K562 (cell line): ENCODE results near the gene ACER3. TPM values are rescaled to one million over a fixed set of nuclear protein-coding genes. Genes with fewer than 3 reads are reported as not detected.

Source experiments
- ATAC-seq: fragments of 200-7000 bp; cut with Tn5 transposase; 3 replicates; pipeline ENCODE4 v1.9.1; 2020; ENCODE audit warnings: moderate library complexity
- BruUV-seq: library from RNA; stranded (reverse); fragments of 400-500 nt; replicated peaks from 2 replicates; lab custom pipeline; 2021; lab: Mats Ljungman, UMichigan
- CTCF ChIA-PET: fragments of 300-600 bp; formaldehyde crosslinking; extraction: SDS; loops from one replicate; lab custom pipeline; 2021; ENCODE audit warnings: low intra/inter-chr PET ratio; lab: Yijun Ruan, JAX
- POLR2A ChIA-PET: fragments of 300-600, 350-650 bp; sonication (Branson Sonifier 250); formaldehyde crosslinking; extraction: SDS; loops from one replicate; lab custom pipeline; 2021; ENCODE audit warnings: antibody characterized with exemption, inconsistent platforms; lab: Yijun Ruan, JAX
- DNase-seq, 4 experiments: peaks; one replicate each; pipeline versions ENCODE4 v3.0.0 to v3.0.0-alpha.2; 2011 to 2018; ENCODE audit warnings: low spot score in 3 of 4, mixed read lengths in 3 of 4; ENCODE audit errors: extremely low read depth in 1 of 4
- FAIRE-seq: peaks from 2 replicates; lab custom pipeline; 2011; peaks lifted over from hg19 to GRCh38; lab: Jason Lieb, UNC
- H2AFZ ChIP-seq: 2 replicates; pipeline ENCODE4 v1.6.0; 2011; ENCODE audit warnings: low read depth, low read length, control low read depth, inconsistent platforms
- H3K27ac ChIP-seq: fragments of 200-600 bp; 3 replicates; pipeline ENCODE4 v1.8.0; 2011; ENCODE audit warnings: low read depth, mild to moderate bottlenecking, control low read depth, inconsistent platforms, low read length, moderate library complexity, mixed read lengths; ENCODE audit errors: extremely low read depth
- H3K27me3 ChIP-seq, 2 experiments: fragments of 300-600 bp in 1 of 2; 2 replicates in 1 of 2; 3 replicates in 1 of 2; pipeline versions ENCODE4 v1.6.0 to v1.8.0; 2011; ENCODE audit warnings: inconsistent platforms in 2 of 2, low read length in 2 of 2, mild to moderate bottlenecking in 1 of 2, mixed read lengths in 1 of 2, moderate library complexity in 1 of 2; ENCODE audit not compliant: control insufficient read depth in 2 of 2, insufficient read depth in 2 of 2
- H3K36me3 ChIP-seq: fragments of 300-600 bp; 3 replicates; pipeline ENCODE4 v1.8.0; 2011; ENCODE audit warnings: mild to moderate bottlenecking, low read length, inconsistent platforms; ENCODE audit not compliant: control insufficient read depth, insufficient read depth
- H3K4me1 ChIP-seq, 2 experiments: fragments of 200-600 bp in 1 of 2; replicated peaks in 1 of 2; 2 replicates in 1 of 2; 3 replicates in 1 of 2; pipeline versions ENCODE4 v1.5.1 to v1.8.0; 2011; ENCODE audit warnings: inconsistent platforms in 2 of 2, low read length in 2 of 2, mild to moderate bottlenecking in 1 of 2, mixed read lengths in 1 of 2, moderate library complexity in 1 of 2; ENCODE audit not compliant: control insufficient read depth in 2 of 2, insufficient read depth in 2 of 2
- H3K4me2 ChIP-seq: 2 replicates; pipeline ENCODE4 v1.6.1; 2011; ENCODE audit warnings: low read length, control low read depth, inconsistent platforms, mixed read lengths; ENCODE audit not compliant: insufficient read depth
- H3K4me3 ChIP-seq: fragments of 200-600 bp; sonication (generic), shearing (Covaris generic); 2 replicates; pipeline ENCODE4 v1.5.1; 2016; ENCODE audit warnings: control low read depth, inconsistent platforms
- H3K79me2 ChIP-seq: fragments of 200-600 bp; 3 replicates; pipeline ENCODE4 v1.8.0; 2011; ENCODE audit warnings: low read length, inconsistent platforms; ENCODE audit not compliant: control insufficient read depth, insufficient read depth
- H3K9ac ChIP-seq, 2 experiments: 2 replicates each; pipeline versions ENCODE4 v1.6.0 to v1.6.1; 2011; ENCODE audit warnings: low read depth in 2 of 2, low read length in 2 of 2, control low read depth in 1 of 2, inconsistent platforms in 1 of 2, mild to moderate bottlenecking in 1 of 2, mixed read lengths in 1 of 2; ENCODE audit not compliant: insufficient read depth in 1 of 2
- H3K9me1 ChIP-seq: one replicate; pipeline ENCODE4 v1.6.0; 2011; ENCODE audit warnings: inconsistent platforms, mild to moderate bottlenecking, low read length, moderate library complexity; ENCODE audit not compliant: control insufficient read depth, insufficient read depth
- H3K9me3 ChIP-seq: replicated peaks from 2 replicates; pipeline ENCODE4 v1.5.1; 2011; ENCODE audit warnings: low read depth, low read length, inconsistent platforms; ENCODE audit not compliant: control insufficient read depth, insufficient read depth
- H4K20me1 ChIP-seq: replicated peaks from 2 replicates; pipeline ENCODE4 v1.6.1; 2011; ENCODE audit warnings: low read length, inconsistent platforms, mixed read lengths; ENCODE audit not compliant: control insufficient read depth, insufficient read depth
- DDX20 ChIP-seq: fragments of 450-650 bp; IDR thresholded peaks from 2 replicates; pipeline ENCODE4 v1.6.1; 2016; ENCODE audit warnings: missing genetic modification characterization, low read depth, mild to moderate bottlenecking, missing compliant biosample characterization, moderate library complexity
- E2F1 ChIP-seq: sonication (generic); formaldehyde crosslinking; IDR thresholded peaks from 2 replicates; pipeline ENCODE4 v1.8.1; 2023; ENCODE audit warnings: mild to moderate bottlenecking, missing genetic modification reagents, moderate library complexity
- GTF2B ChIP-seq: IDR thresholded peaks from 2 replicates; pipeline ENCODE4 v1.6.1; 2011; ENCODE audit not compliant: insufficient read length; ENCODE audit errors: extremely low read depth
- MAFG ChIP-seq: fragments of 450-650 bp; conservative IDR thresholded peaks from 2 replicates; pipeline ENCODE4 v1.6.1; 2016; ENCODE audit warnings: missing genetic modification characterization, missing compliant biosample characterization
- NKRF ChIP-seq: fragments of 450-650 bp; IDR thresholded peaks from 2 replicates; pipeline ENCODE4 v1.6.1; 2016; ENCODE audit warnings: borderline replicate concordance
- SOX6 ChIP-seq: fragments of 450-650 bp; IDR thresholded peaks from 2 replicates; pipeline ENCODE4 v1.6.1; 2014; ENCODE audit warnings: mild to moderate bottlenecking
- WGBS: fragments of 100-300 bp; shearing (Covaris generic); methylation state at CpG from one replicate; pipeline ENCODE4 v1.1.6; 2016; ENCODE audit warnings: low coverage, mixed read lengths; ENCODE audit not compliant: insufficient coverage; ENCODE audit errors: missing lambda C conversion rate; 5-methylcytosine and 5-hydroxymethylcytosine counted together
- in situ Hi-C: fragments of 300-500 bp; cut with MboI; formaldehyde crosslinking; loops from 4 replicates; pipeline ENCODE4 v1.15.0; 2018; ENCODE audit warnings: inconsistent platforms, mixed read lengths
- intact Hi-C: fragments of 100-400 bp; cut with micrococcal nuclease; formaldehyde crosslinking; loops from 2 replicates; pipeline ENCODE4 v1.14.2; 2022
- polyA plus RNA-seq, 8 experiments: library from polyadenylated mRNA; depleted of rRNA in 4 of 8; stranded (reverse) in 5 of 8; unstranded in 3 of 8; fragments of >200 nt; fragmentation: Nextera tagmentation in 2 of 8; fragmentation: Illumina TruSeq in 1 of 8; extraction: Ambion mirVana in 2 of 8; extraction: Trizol in 1 of 8; gene quantifications; 2 replicates each; pipeline versions ENCODE4 v1.2.1 to v1.2.3, GENCODE V29; 2011 to 2014; ENCODE audit warnings: inconsistent platforms in 1 of 8, missing spikeins in 1 of 8
- total RNA-seq, 7 experiments: library from RNA; depleted of rRNA in 6 of 7; stranded (reverse); fragments of >200 nt in 6 of 7; fragmentation: Illumina TruSeq in 2 of 7; extraction: Trizol in 2 of 7; gene quantifications; 2 replicates each; pipeline versions ENCODE4 v1.2.1 to v1.2.3, GENCODE V29; 2011 to 2021; ENCODE audit warnings: low replicate concordance in 1 of 7

Gene ACER3
- total and polyA plus RNA-seq, 9 of the 15 experiments (the other 6 are each of a cell fraction or from before 2014, with no cell fraction given) = 2.0 to 23.8 (median 9.5) TPM

GRCh38 chr11:76844511-76844910, 16.2 kb upstream of the ACER3 start:
- Histone ChIP-seq H3K4me1 (peaks cover 3% of the 10 kb centered on the region in 2 experiments; a peak in 4 of 5 replicates), H3K4me3 (no peak overlapping the region), H3K4me2 (no peak overlapping the region), H3K9ac (no peak overlapping the region), H3K27ac (no peak overlapping the region), H3K9me3 (no peaks in the 10 kb centered on the region), H4K20me1 (no peaks in the 10 kb centered on the region), H3K36me3 (no peaks in the 10 kb centered on the region), H2AFZ (no peak overlapping the region), H3K9me1 (no peaks in the 10 kb centered on the region), H3K79me2 (no peaks in the 10 kb centered on the region), H3K27me3 (no peaks in the 10 kb centered on the region)
- ChIA-PET POLR2A (interaction anchor here (0.6 kb wide), 1 partner anchor 20 kb away, joined by 4 read pairs; no protein-coding TSS in a partner anchor), CTCF (no interaction called here)
- ATAC-seq (no peak), FAIRE-seq (no peak), DNase-seq (no peak)
- in situ Hi-C loops = no loop called here
- TF ChIP-seq GTF2B = no peak
- TF ChIP-seq MAFG = no peak
- no peak for TF ChIP-seq NKRF
- TF ChIP-seq DDX20 = no peak
- TF ChIP-seq SOX6 = no peak
- TF ChIP-seq E2F1 (CRISPR knock-in tag) = no peak
- intact Hi-C loops = no loop called here
- no TSS peak for BruUV-seq
- WGBS = 56% methylated on average over 10 of the region's 10 CpGs
